ENCODE results near the gene ABHD5. TPM values are rescaled to one million over a fixed set of nuclear protein-coding genes. Genes with fewer than 3 reads are reported as not detected.

ABHD5 gene
- polyA plus RNA-seq, 1 donor from 2014 or later, result 7.4 TPM

DNA sequence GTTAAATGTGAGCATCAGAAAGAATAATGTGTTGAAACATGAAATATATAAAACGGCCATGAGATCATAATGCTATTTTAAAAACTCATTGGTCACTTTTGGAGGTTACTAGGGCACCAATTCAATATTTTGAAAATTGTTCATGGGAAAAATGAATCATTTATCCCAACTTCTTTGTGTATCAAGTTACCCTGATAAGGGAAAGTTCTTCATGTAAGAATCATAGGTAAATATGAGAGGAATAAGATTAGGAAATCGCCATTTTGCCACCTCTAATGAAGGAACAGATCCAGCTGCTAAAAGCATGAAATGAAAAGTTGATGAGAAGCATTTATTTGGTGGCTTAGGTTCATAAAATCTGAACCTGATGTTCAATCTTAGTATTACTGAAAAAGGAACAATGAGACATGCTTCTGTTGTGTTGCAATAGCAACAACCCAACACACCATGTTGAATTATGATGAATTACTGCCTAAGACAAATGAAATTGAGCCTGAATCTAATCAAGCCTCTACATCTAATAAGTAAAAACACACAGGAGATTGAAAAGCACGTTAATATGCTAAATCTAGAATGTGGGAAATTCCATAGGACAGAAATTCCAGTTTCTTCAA lies 32.5 kb downstream of the ABHD5 start:
- Mint-ChIP-seq H3K27ac (no peak overlapping the region), H3K9me3 (no peaks in the 10 kb centered on the region), H3K4me3 (no peak overlapping the region), H3K27me3 (no peaks in the 10 kb centered on the region), H3K36me3 (peaks cover 6% of the 10 kb centered on the region), H3K4me1 (no peaks in the 10 kb centered on the region)

DNA sequence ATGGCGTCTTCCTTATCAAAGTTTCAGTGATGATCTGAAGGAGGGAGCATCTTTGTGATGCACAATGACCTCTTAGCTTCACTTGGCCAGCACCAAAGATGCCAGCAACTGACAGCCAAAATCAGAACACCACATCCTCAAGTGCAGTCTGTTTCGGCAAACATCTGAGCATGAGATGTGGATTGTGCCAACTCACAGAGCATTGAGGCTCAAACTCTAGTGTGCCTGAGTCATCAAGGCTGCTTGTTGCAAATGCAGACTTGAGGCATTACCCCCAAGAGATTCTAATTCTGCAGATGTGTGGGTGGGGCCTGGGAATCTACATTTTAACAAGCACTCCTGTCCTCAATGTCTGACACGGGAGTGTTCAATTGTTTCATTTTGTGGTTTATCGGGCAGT lies 35.8 kb downstream of the ABHD5 start:
- Mint-ChIP-seq H3K4me3 (no peak overlapping the region), H3K27me3 (no peaks in the 10 kb centered on the region), H3K4me1 (no peaks in the 10 kb centered on the region), H3K36me3 (peaks cover 3% of the 10 kb centered on the region), H3K27ac (no peak overlapping the region), H3K9me3 (no peaks in the 10 kb centered on the region)

DNA sequence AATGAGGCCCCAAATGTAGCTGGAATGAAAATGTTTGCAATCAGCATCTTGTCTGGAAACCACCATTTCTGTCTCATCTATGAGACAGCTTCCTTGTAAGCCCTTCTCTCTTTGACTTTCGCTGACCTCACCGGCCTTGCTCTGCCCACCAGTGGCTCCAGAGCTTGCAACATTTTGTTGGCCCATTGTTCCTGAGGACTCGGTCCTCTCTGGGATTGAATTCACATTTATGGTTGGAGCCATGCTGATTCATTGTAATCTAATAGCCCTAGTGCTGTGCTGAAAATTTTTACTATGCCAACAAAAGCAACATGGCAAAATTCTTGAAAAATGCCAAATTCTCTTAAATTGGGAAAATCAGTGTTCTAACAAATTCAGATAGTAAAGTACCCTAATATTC lies 37.2 kb downstream of the ABHD5 start:
- no peaks in the 10 kb centered on the region for H3K9me3 Mint-ChIP-seq
- peaks cover 5% of the 10 kb centered on the region for H3K36me3 Mint-ChIP-seq
- no peaks in the 10 kb centered on the region for H3K27me3 Mint-ChIP-seq
- no peak overlapping the region for H3K27ac Mint-ChIP-seq
- H3K4me3 Mint-ChIP-seq, result no peak overlapping the region
- H3K4me1 Mint-ChIP-seq, result no peaks in the 10 kb centered on the region

GRCh38 chr3:43728476-43728875 lies 37.7 kb downstream of the ABHD5 start:
- Mint-ChIP-seq H3K9me3 (no peaks in the 10 kb centered on the region), H3K4me3 (no peak overlapping the region), H3K4me1 (no peaks in the 10 kb centered on the region), H3K27me3 (no peaks in the 10 kb centered on the region), H3K36me3 (peaks cover 5% of the 10 kb centered on the region), H3K27ac (no peak overlapping the region)

DNA sequence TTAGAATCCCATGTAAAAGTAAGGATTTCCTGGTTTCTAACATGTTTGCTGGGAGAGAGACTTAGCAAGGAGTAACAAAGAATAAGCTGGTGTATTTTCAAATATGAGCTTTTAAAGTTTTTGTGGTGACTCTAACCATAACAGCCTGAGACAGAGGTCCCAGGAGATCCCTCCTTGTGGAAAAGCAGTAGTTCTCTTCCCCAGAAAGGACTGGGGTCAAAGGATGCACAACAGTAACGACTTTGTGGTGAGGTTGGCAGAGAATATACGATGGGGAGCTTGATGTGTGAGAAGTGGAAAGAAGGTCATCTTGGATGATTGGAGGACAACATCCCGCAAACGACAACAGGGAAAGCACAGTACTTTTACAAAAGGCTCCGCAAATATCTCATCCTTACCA lies 38.2 kb downstream of the ABHD5 start:
- H3K27ac Mint-ChIP-seq, result no peak overlapping the region

GRCh38 chr3:43729707-43730414 lies 39.1 kb downstream of the ABHD5 start:
- no peak overlapping the region for H3K27ac Mint-ChIP-seq
- H3K4me1 Mint-ChIP-seq, result no peaks in the 10 kb centered on the region
- H3K36me3 Mint-ChIP-seq, result peaks cover 5% of the 10 kb centered on the region
- no peaks in the 10 kb centered on the region for H3K9me3 Mint-ChIP-seq
- H3K27me3 Mint-ChIP-seq, result no peaks in the 10 kb centered on the region
- H3K4me3 Mint-ChIP-seq, result no peak overlapping the region

More for the DNA sequence above, 38.2 kb downstream of the ABHD5 start:
- H3K4me3 Mint-ChIP-seq, result no peak overlapping the region
- no peaks in the 10 kb centered on the region for H3K4me1 Mint-ChIP-seq
- H3K27me3 Mint-ChIP-seq, result no peaks in the 10 kb centered on the region
- H3K36me3 Mint-ChIP-seq, result peaks cover 5% of the 10 kb centered on the region
- no peaks in the 10 kb centered on the region for H3K9me3 Mint-ChIP-seq

DNA sequence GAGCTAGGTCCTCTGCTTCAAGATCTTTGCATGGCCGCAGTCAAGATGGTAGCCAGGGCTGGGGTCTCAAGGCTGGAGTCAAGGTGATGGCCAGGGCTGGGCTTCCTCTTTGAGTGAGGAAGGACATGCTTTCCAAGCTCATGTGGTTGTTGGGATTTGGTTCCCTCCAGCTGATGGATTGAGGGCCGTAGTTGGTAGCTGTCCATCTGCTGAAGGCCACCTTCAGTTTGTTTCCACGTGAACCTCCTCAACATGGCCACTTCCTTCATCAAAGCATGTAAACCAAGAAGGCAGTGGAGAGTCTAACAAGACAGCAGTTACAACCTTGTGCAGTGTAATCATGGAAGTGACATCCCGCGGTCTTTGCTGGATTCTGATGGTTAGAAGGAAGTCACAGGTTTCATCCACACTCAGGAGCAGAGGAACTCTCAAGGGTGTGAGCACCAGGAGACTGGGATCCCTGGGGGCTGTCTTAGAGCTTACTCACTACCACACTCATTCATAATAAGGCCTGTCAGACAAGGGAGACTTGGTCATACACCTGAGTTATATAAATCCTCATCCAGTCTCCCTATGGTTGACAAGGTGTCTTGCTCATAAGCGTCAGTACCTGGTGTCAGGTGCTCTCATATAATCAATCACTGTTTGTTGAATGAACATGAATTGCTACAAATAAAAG lies 42.1 kb downstream of the ABHD5 start:
- Mint-ChIP-seq H3K4me3 (no peak overlapping the region), H3K27ac (no peak overlapping the region), H3K4me1 (no peaks in the 10 kb centered on the region)

GRCh38 chr3:43733459-43734384 lies 43.0 kb downstream of the ABHD5 start:
- H3K4me3 Mint-ChIP-seq, result no peak overlapping the region
- no peaks in the 10 kb centered on the region for H3K4me1 Mint-ChIP-seq
- H3K36me3 Mint-ChIP-seq, result peaks cover 4% of the 10 kb centered on the region
- H3K9me3 Mint-ChIP-seq, result no peaks in the 10 kb centered on the region
- H3K27me3 Mint-ChIP-seq, result no peaks in the 10 kb centered on the region
- H3K27ac Mint-ChIP-seq, result no peak overlapping the region

More for the DNA sequence above, 42.1 kb downstream of the ABHD5 start:
- Mint-ChIP-seq H3K36me3 (peaks cover 5% of the 10 kb centered on the region), H3K27me3 (no peaks in the 10 kb centered on the region), H3K9me3 (no peaks in the 10 kb centered on the region)

GRCh38 chr3:43734685-43735084 lies 43.9 kb downstream of the ABHD5 start:
- no peaks in the 10 kb centered on the region for H3K9me3 Mint-ChIP-seq
- H3K36me3 Mint-ChIP-seq, result peaks cover 4% of the 10 kb centered on the region
- H3K4me1 Mint-ChIP-seq, result no peaks in the 10 kb centered on the region
- H3K4me3 Mint-ChIP-seq, result no peak overlapping the region
- no peaks in the 10 kb centered on the region for H3K27me3 Mint-ChIP-seq
- no peak overlapping the region for H3K27ac Mint-ChIP-seq

DNA sequence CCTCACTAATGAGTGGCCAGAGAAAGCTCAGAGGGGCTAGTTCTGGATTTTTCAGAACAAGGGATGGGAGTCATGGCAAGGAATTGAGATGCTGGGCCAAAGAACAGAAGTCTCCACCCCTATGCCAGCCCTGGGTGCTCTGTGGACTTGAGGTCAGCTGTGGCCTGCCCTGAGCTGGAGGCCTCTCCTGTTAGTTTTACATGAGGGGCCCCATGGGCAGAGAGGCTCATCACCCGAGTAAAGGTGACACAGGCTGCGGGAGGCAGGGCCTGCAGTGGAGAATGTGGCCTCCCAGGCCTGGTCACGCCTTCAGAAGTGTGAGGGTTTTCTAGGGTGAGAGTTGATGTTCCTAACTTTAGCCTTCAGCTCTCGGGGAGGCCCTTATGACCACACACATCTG lies 44.9 kb downstream of the ABHD5 start:
- Mint-ChIP-seq H3K27ac (no peak overlapping the region), H3K36me3 (peaks cover 4% of the 10 kb centered on the region), H3K4me1 (no peaks in the 10 kb centered on the region)

GRCh38 chr3:43736558-43737440 lies 46.1 kb downstream of the ABHD5 start:
- Mint-ChIP-seq H3K4me1 (no peaks in the 10 kb centered on the region), H3K9me3 (no peaks in the 10 kb centered on the region), H3K36me3 (peaks cover 4% of the 10 kb centered on the region), H3K4me3 (no peak overlapping the region), H3K27me3 (peaks cover 4% of the 10 kb centered on the region), H3K27ac (no peak overlapping the region)

More for the DNA sequence above, 44.9 kb downstream of the ABHD5 start:
- Mint-ChIP-seq H3K27me3 (no peaks in the 10 kb centered on the region), H3K9me3 (no peaks in the 10 kb centered on the region), H3K4me3 (no peak overlapping the region)

DNA sequence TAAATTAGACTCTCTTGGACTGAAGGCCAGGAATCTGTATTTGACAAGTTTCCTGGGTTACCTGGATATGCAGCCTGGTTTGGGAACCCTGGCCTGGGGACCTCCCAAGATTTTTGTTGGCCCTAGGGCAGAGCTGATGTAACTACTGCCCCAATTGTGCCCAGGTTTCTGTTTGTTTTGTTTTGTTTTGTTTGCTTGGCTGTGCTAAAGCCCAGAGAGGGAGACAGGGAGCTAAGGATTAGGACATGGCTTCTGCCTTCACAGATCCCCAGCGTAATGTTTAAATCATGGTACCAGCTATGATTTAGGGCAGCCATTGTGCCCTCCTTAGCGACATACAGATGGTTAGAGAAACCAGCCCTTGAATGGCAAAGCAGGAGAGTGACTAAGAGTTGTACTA lies 47.6 kb downstream of the ABHD5 start:
- Mint-ChIP-seq H3K36me3 (peaks cover 1% of the 10 kb centered on the region), H3K4me3 (no peak overlapping the region), H3K27ac (no peak overlapping the region), H3K4me1 (no peaks in the 10 kb centered on the region), H3K9me3 (no peaks in the 10 kb centered on the region), H3K27me3 (peaks cover 4% of the 10 kb centered on the region)

GRCh38 chr3:43742920-43743319 lies 52.2 kb downstream of the ABHD5 start:
- Mint-ChIP-seq H3K36me3 (no peaks in the 10 kb centered on the region), H3K4me1 (no peaks in the 10 kb centered on the region), H3K4me3 (no peak overlapping the region), H3K9me3 (peaks cover 0 to 10% (median 4%) of the 10 kb centered on the region in 3 donors), H3K27me3 (peaks cover 4% of the 10 kb centered on the region), H3K27ac (no peak overlapping the region)

DNA sequence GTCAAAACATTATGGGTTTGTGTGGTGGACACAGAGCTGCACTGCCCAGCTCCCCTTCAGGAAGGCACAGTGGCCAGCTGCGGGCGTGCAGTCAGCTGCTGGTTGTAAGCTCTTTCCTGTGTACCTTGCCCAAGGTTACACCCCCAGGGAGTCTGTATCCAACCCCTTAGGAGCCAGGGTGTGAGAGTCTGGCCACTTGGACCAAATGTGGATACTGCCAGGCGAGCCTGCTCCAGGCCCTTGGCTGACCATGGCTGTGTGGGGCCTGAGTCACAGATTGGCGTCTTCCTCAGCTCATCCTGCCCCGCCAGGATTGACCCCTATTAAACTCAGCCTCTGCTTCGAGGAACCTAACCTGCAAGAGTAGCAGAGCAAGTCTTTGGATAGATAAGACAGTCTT lies 56.9 kb downstream of the ABHD5 start:
- Mint-ChIP-seq H3K36me3 (no peaks in the 10 kb centered on the region), H3K4me3 (no peak overlapping the region), H3K4me1 (no peaks in the 10 kb centered on the region), H3K27me3 (peaks cover 8% of the 10 kb centered on the region), H3K27ac (no peak overlapping the region), H3K9me3 (peaks cover 0 to 14% (median 4%) of the 10 kb centered on the region in 3 donors)
